Adrenal gland (tissue), 5 donors: ENCODE results near the gene ZNF232.
"Not testable (repeated sequence)": the region's sequence is repeated elsewhere in the genome, so short reads cannot be mapped to it uniquely, and the experiment has no call there.

Experiments used
- CTCF ChIP-seq, 6 experiments: fragments of 450-650 bp in 4 of 6; fragments of 200-600 bp in 2 of 6; sonication (generic) in 1 of 6; IDR thresholded peaks; 1 replicate in 5 of 6; 2 replicates in 1 of 6; pipeline versions ENCODE4 v1.5.1 to v1.8.0; 2016 to 2021; ENCODE audit warnings: antibody characterized with exemption in 6 of 6, mild to moderate bottlenecking in 2 of 6, moderate library complexity in 1 of 6
- POLR2A ChIP-seq, 2 donors: fragments of 450-650 bp; IDR thresholded peaks; one replicate each; pipeline ENCODE4 v1.6.1; 2017; ENCODE audit warnings: antibody characterized with exemption in 2 of 2, mild to moderate bottlenecking in 2 of 2, moderate library complexity in 1 of 2
- donor health status: DM: no; HTN: no; CAD: no.

DNA sequence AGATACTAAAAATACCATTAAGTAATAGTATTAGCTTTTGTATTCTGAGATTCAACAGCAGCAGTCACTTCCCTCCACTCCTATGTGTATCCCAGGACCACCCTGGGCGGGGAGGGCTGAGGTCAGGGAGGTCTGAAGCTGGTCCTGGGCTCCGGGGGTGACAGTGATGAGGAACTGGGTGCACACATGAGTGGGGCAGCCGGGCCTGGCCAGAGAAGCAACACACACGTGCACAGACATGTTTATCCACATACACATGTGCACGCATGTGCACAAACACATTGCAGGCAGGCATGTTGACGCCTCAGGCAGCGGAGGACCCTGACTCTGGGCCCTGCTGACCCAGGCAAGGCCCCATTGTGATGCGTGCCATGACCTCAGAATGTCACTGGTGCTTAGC lies 16.7 kb upstream of the ZNF232 start:
- not testable (repeated sequence) for TF ChIP-seq CTCF, POLR2A (IDR thresholded peaks at IDR 0.05)
